ENCODE results near the gene ENPP6.

GRCh38 chr4:184056877-184057276 lies 160.8 kb downstream of the ENPP6 start:
- TF ChIP-seq ZKSCAN5 (CRISPR knock-in tag; IDR thresholded peaks at IDR 0.05) (no peak), JUN (CRISPR knock-in tag; IDR thresholded peaks at IDR 0.05) (no peak), KDM1A (CRISPR knock-in tag; IDR thresholded peaks at IDR 0.05) (no peak), ZNF253 (CRISPR knock-in tag; IDR thresholded peaks at IDR 0.05; ENCODE audit: borderline replicate concordance) (no peak)

All from HepG2 (cell line).